HEK293T (cell line): ENCODE measurements around the gene TMEM97.

Experiments
- ARNT ChIP-seq: fragments of 450-650 bp; IDR thresholded peaks from 2 replicates; pipeline ENCODE4 v1.6.1; 2017; ENCODE audit warnings: mild to moderate bottlenecking
- BHLHE40 ChIP-seq: fragments of 450-650 bp; IDR thresholded peaks from 2 replicates; pipeline ENCODE4 v1.6.1; 2016; ENCODE audit warnings: mild to moderate bottlenecking, moderate library complexity, borderline replicate concordance
- CTBP1 ChIP-seq: fragments of 450-650 bp; IDR thresholded peaks from 2 replicates; pipeline ENCODE4 v1.6.1; 2016; ENCODE audit warnings: borderline replicate concordance
- ELF4 ChIP-seq: fragments of 450-650 bp; IDR thresholded peaks from 2 replicates; pipeline ENCODE4 v1.6.1; 2017; ENCODE audit warnings: antibody characterized with exemption
- HDGF ChIP-seq: fragments of 450-650 bp; IDR thresholded peaks from 2 replicates; pipeline ENCODE4 v1.6.1; 2017; ENCODE audit warnings: antibody characterized with exemption, borderline replicate concordance
- L3MBTL2 ChIP-seq: fragments of 450-650 bp; conservative IDR thresholded peaks from 2 replicates; pipeline ENCODE4 v1.6.1; 2016; ENCODE audit warnings: mild to moderate bottlenecking
- LEF1 ChIP-seq: fragments of 450-650 bp; IDR thresholded peaks from 2 replicates; pipeline ENCODE4 v1.6.1; 2017; ENCODE audit warnings: mild to moderate bottlenecking, borderline replicate concordance
- NFRKB ChIP-seq: fragments of 450-650 bp; IDR thresholded peaks from 2 replicates; pipeline ENCODE4 v1.6.1; 2016; ENCODE audit warnings: mild to moderate bottlenecking, moderate library complexity
- SP1 ChIP-seq: fragments of 450-650 bp; IDR thresholded peaks from 2 replicates; pipeline ENCODE4 v1.6.1; 2017
- SUZ12 ChIP-seq: fragments of 450-650 bp; IDR thresholded peaks from 2 replicates; pipeline ENCODE4 v1.6.1; 2016; ENCODE audit warnings: mild to moderate bottlenecking
- TARDBP ChIP-seq: fragments of 450-650 bp; IDR thresholded peaks from 2 replicates; pipeline ENCODE4 v1.6.1; 2016
- TF ChIP-seq, protein P1 (sequence below): fragments of 450-650 bp; IDR thresholded peaks from 2 replicates; pipeline ENCODE4 v1.6.1; 2016

GRCh38 chr17:28293994-28294393 lies 25.0 kb upstream of the TMEM97 start:
- TF ChIP-seq CTBP1 (no peak), TARDBP (no peak), NFRKB (no peak), ARNT (no peak), SP1 (no peak), BHLHE40 (no peak), HDGF (no peak), ELF4 (no peak), L3MBTL2 (no peak), SUZ12 (no peak), LEF1 (no peak)
- TF ChIP-seq, protein P1, sequence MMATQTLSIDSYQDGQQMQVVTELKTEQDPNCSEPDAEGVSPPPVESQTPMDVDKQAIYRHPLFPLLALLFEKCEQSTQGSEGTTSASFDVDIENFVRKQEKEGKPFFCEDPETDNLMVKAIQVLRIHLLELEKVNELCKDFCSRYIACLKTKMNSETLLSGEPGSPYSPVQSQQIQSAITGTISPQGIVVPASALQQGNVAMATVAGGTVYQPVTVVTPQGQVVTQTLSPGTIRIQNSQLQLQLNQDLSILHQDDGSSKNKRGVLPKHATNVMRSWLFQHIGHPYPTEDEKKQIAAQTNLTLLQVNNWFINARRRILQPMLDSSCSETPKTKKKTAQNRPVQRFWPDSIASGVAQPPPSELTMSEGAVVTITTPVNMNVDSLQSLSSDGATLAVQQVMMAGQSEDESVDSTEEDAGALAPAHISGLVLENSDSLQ = no peak
